Amniotic epithelial cell (primary cell): ENCODE data around the gene MYH13.

Experiments used
- DNase-seq: peaks from one replicate; pipeline ENCODE4 v3.0.0-alpha.2; 2010; ENCODE audit warnings: low read depth

Gene MYH13

GRCh38 chr17:10372906-10373305 lies at the start of gene MYH13:
TSS of gene MYH13 (minus strand) at chr17:10373006. CDS start at chr17:10364530, 8,476 bp downstream.
- no peak for DNase-seq

- no peak for DNase-seq
Observed at GRCh38 chr17:10421900-10422542, 49.2 kb upstream of the MYH13 start, which contains the start of gene MYH8. TSS of gene MYH8 (minus strand) at chr17:10421950. CDS start at chr17:10420227, 1,723 bp downstream.

- DNase-seq: no peak
Observed at GRCh38 chr17:10421211-10421610, 48.4 kb upstream of the MYH13 start.

GRCh38 chr17:10420811-10421210 lies 48.0 kb upstream of the MYH13 start:
- DNase-seq: peak; percentile 7

GRCh38 chr17:10417431-10417830 lies 44.6 kb upstream of the MYH13 start:
- DNase-seq: no peak

- no peak for DNase-seq
Observed at GRCh38 chr17:10415161-10415560, 42.4 kb upstream of the MYH13 start.

GRCh38 chr17:10403589-10403988 lies 30.8 kb upstream of the MYH13 start:
- DNase-seq: no peak

DNA sequence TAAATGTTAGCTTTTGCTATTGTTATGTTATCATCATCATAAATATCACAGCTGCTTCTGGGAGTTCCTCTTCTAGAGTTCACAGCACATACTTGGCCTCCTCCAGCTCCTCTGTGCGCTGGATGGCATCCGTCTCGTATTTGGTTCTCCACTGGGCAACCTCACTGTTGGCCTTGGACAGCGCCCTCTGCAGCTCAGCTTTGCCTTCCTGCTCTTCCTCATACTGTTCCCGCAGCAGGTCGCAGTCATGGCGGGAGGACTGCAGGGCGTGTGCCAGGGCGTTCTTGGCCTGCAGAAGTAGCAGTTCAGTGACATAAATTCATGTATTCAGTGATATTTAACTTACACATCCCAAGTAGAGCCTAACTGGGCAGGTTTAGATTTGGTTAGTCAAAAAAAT lies 25.5 kb upstream of the MYH13 start:
- no peak for DNase-seq

DNA sequence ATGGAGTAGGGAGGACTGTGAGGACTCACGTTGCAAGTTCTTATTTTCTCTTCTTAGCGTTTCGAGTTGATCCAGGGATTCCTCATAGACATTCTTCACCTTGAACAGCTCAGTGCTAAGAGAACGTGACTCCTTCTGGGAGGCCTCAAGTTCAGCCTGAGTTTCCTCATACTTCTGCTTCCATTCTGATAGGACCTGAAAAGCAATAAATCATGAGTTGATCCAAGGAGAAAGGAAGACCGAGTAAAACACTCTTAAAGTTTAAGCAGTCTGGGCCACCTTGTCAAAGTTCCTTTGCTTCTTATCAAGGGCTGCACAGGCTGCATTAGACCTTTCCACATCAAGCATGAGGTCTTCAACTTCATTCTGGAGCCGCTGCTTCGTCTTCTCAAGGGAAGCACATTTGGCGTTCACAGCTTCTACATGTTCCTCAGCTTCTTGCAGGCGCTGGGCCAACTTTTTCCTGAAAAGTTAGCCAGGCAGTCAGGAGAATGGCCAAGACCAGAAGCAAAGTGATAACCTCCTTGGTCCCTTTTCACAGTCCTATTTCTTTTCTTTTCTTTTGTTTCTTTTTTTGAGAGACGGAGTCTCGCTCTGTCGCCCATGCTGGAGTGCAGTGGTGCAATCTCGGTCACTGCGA lies 23.8 kb upstream of the MYH13 start:
- DNase-seq: peak; percentile 46

GRCh38 chr17:10394201-10394887 lies 21.5 kb upstream of the MYH13 start:
- no peak for DNase-seq

DNA sequence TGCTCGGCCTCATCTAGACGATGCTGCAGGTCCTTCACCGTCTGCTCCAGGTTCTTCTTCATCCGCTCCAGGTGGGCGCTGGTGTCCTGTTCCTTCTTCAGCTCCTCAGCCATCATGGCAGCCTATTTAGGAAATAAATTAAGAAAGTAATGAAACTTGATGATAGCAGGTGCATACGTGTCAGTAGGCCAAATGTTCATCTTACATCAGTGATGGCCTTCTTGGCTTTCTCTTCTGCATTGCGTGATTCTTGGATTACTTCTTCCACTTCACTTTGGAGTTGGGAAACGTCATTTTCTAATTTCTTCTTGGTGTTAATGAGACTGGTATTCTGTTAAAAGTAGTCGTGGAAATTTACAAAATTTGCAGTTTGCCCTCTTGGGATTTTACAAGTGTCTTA lies 20.1 kb upstream of the MYH13 start:
- DNase-seq: no peak

DNA sequence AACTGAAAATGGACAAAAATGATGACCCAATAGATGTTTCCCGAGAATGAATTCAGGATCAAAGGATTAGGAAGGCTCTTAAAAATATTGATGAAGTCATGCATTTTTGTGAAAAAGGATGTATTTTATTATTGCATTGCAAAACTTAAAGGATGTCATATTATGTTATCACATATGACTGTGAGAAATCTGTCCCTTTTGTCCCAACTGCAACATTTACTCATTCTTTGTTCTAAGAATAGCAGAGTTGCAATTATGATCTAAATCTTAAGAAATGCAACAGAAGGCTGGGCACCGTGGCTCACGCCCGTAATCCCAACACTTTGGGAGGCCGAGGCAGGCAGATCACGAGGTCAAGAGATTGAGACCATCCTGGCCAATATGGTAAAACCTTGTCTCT lies 13.1 kb upstream of the MYH13 start:
- DNase-seq: no peak

DNA sequence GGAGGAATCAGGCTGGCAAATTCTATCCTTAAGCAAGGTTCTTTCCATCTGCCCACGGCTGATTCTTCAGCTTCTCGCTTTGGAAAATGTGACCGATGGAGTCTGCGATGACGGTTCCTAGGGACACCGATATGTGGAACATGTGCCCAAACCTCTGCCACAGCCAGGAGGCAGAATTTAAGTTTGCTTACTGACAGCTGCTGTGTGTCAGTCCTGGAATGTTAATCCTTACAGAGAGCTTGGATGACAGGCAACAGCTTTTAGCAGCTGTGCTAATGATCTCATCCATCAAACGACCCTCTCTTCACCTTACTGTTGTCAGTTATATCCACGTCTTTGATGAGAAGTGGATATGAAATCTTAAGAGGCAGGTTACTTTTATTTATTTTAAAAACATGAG lies 11.4 kb upstream of the MYH13 start:
- DNase-seq: no peak

GRCh38 chr17:10380631-10381408 lies 8.0 kb upstream of the MYH13 start:
- peak; percentile 77 for DNase-seq

DNA sequence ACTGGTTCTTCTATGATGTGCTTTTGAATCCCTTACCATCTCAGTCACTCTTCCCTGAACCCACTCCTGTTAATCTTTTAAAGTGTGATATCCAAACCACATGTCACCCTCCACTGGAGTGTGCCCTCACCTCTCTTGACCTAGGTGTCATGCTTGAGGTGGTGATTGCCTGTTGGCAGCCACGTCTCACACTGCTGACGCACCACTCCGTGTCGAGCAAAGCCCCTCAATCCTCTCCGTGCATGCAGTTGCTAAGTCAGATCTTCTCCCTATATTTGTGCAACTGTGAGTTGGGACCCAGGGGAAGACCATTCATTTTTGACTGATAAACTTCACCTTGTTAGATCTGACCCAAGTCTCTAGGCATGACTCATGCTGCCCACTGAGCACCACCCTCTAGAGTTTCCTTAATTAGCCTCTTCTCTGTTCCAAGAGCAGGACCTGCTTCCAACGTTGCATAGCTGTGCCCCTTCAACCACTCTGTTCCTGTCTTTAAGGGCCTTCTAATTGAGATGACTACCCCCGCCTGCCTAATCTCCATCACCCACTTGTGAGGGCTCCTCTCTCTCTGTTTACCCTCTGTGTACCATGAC lies 2.7 kb downstream of the MYH13 start:
- no peak for DNase-seq

- DNase-seq: no peak
Observed at GRCh38 chr17:10369239-10369638, 3.6 kb downstream of the MYH13 start.

- no peak for DNase-seq
Observed at GRCh38 chr17:10368561-10368960, 4.2 kb downstream of the MYH13 start.

- DNase-seq: peak; percentile 13
Observed at GRCh38 chr17:10360578-10360977, 12.2 kb downstream of the MYH13 start.

DNA sequence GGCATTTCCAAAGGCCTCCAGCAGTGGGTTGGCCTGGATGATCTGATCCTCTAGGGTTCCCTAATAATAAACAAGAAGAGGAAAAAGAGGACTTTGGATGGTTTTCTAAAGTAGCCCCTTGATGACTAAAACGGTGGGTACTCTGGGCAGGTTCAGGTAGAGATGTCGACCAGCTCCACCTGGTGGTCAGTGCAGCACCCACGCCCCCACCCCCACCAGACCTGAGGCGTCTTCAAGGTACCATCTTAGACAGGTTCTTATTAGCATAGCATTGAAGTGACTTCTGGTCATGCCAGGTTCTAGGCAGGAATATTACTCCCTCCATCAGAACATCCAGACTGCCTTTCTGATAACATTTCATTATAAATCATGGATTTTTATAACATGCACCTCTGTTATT lies 15.0 kb downstream of the MYH13 start:
- no peak for DNase-seq

GRCh38 chr17:10354651-10355050 lies 18.2 kb downstream of the MYH13 start:
- DNase-seq: no peak

- no peak for DNase-seq
Observed at GRCh38 chr17:10352893-10353292, 19.9 kb downstream of the MYH13 start.

GRCh38 chr17:10349403-10349802 lies 23.4 kb downstream of the MYH13 start:
- DNase-seq: no peak
